Astrocyte of the spinal cord (primary cell): ENCODE results near the gene ATP5PB.

Experiments
- DNase-seq: peaks from one replicate; pipeline ENCODE4 v3.0.0; 2011; ENCODE audit warnings: low read depth, low spot score
- H3K4me3 ChIP-seq: 2 replicates; pipeline ENCODE4 v1.5.1; 2011; ENCODE audit warnings: low read depth, mild to moderate bottlenecking, low read length, moderate library complexity
- in situ Hi-C: cut with HindIII; loops from 2 replicates; pipeline ENCODE4 v1.10.0; 2017; ENCODE audit warnings: low sequenced_read_pairs
- TF ChIP-seq, protein P1 (sequence below): IDR thresholded peaks from 2 replicates; pipeline ENCODE4 v1.5.1; 2012; ENCODE audit warnings: low read depth, mild to moderate bottlenecking, low read length, inconsistent platforms

The ATP5PB gene, protein sequence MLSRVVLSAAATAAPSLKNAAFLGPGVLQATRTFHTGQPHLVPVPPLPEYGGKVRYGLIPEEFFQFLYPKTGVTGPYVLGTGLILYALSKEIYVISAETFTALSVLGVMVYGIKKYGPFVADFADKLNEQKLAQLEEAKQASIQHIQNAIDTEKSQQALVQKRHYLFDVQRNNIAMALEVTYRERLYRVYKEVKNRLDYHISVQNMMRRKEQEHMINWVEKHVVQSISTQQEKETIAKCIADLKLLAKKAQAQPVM

DNA sequence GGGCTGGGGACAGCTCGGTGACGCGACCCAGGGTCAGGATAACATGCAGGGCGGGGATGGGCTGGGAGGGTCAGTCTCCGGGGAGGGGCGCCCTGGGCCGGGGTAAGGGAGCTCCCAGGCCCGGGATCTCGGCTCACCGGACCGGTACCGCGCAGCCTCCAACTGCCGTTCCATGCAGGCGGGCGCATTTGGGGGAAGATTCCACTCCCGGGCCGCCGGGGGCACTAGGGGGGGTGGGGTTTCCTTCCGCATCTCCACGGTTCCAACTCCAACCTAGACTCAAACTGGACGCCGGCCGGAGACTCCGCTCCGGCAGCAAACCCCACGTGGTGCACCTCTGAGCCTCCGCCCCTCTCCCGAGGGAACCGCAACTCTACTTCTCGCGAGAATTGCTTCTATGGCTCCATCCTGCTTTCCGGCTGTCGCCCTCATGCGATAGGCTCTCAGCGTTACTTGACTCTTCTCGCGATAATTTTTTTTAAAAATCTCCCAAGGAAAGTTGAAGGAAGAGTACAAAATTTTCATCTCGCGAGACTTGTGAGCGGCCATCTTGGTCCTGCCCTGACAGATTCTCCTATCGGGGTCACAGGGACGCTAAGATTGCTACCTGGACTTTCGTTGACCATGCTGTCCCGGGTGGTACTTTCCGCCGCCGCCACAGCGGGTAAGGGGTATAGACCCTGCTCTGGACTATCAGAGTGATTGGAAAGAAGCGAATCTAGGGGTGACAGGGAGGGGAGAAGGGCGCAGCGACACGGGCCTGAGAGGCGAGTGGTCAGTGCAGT is at the start of gene ATP5PB, which contains the start of gene WDR77:
Gene ATP5PB, plus strand, starts transcription at position 547 of the 785 bp plus-strand sequence. Its CDS starts 78 bp downstream, at position 625.
Gene WDR77, minus strand, starts transcription at position 339 of the 785 bp plus-strand sequence. Its CDS starts 87 bp downstream, at position 252.
- DNase-seq, result peak; percentile 99
- TF ChIP-seq, protein P1, sequence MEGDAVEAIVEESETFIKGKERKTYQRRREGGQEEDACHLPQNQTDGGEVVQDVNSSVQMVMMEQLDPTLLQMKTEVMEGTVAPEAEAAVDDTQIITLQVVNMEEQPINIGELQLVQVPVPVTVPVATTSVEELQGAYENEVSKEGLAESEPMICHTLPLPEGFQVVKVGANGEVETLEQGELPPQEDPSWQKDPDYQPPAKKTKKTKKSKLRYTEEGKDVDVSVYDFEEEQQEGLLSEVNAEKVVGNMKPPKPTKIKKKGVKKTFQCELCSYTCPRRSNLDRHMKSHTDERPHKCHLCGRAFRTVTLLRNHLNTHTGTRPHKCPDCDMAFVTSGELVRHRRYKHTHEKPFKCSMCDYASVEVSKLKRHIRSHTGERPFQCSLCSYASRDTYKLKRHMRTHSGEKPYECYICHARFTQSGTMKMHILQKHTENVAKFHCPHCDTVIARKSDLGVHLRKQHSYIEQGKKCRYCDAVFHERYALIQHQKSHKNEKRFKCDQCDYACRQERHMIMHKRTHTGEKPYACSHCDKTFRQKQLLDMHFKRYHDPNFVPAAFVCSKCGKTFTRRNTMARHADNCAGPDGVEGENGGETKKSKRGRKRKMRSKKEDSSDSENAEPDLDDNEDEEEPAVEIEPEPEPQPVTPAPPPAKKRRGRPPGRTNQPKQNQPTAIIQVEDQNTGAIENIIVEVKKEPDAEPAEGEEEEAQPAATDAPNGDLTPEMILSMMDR, result no peak
- in situ Hi-C loops, result no loop called here
- peak within 1 kb of the TSS; percentile 99 for H3K4me3 ChIP-seq

DNA sequence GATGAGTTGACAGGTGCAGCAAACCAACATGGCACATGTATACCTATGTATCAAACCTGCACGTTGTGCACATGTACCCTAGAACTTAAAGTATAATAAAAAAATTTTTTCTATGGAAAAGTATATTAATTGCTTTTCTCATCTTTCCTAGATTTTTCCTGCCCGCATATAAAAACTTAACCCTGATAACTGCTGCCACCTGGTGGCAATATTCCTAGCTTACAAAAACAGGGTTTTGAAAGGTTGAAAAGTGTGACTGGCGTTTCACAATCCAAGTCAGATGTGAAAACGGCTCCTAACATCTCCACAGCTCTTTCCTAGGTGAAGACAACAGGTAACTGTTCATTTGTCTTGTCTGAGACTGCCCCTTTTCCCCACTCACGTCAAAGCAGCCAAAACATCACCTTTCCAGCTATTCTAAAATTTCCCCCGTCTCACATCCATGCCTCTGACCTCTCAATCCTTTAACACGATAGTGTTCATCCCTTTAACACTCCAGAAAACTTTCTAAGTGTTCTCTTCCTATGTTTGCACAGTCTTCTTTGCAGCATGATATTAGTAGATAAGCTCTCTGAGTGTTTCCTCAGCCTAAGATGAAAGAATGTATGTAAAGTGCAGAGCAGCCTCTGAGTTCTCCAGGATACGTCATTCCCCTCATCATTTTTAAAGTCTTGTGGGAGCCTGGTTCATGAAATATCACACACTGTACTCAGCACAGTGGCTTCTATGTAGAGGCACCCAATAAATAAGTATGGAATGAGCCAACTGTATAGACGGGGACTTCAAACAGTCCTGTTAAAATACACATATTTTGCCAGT is 49.3 kb upstream of the ATP5PB start:
- H3K4me3 ChIP-seq, result no peak overlapping the region
- peak; percentile 47 for DNase-seq
- TF ChIP-seq, protein P1, result peak; percentile 62
- in situ Hi-C loops, result no loop called here

DNA sequence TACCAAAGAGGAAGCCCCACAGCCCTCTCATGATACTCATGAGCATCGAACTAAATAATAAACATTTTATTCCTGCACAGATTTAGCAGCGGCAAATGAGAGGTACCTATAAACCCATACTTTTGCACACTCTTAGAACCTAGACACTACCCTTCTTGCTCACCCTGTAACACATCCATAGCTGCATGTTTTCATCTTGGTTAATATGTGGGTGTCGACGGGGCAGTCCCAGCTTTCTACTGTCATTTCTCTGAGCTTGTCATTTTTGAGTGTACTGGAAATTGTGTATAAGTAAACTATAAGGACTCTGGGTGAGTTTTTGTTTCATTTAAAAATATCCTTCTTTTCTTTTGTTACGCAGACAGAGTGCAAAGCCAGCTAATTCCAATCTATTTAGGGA is 47.2 kb upstream of the ATP5PB start:
- in situ Hi-C loops, result no loop called here
- no peak overlapping the region for H3K4me3 ChIP-seq
- TF ChIP-seq, protein P1, result no peak
- no peak for DNase-seq

DNA sequence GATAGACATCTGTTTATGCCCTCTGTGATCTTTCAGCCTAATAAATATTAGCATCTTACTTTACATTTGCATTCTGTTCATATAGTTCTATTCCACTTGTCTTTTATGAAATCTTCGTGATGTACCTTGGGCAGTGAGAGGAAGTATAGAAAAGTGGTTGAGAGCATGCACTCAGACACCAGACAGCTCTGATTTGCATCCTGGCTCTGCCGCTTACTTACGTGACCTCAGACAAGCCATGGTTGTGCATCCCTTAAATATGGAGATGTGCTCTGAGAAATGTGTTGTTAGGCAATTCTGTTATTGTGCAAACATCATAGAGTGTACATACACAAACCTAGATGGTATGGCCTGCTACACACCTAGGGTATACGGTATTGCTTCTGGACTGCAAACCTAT is 44.7 kb upstream of the ATP5PB start:
- in situ Hi-C loops, result no loop called here
- no peak overlapping the region for H3K4me3 ChIP-seq
- DNase-seq, result no peak
- TF ChIP-seq, protein P1, result no peak

DNA sequence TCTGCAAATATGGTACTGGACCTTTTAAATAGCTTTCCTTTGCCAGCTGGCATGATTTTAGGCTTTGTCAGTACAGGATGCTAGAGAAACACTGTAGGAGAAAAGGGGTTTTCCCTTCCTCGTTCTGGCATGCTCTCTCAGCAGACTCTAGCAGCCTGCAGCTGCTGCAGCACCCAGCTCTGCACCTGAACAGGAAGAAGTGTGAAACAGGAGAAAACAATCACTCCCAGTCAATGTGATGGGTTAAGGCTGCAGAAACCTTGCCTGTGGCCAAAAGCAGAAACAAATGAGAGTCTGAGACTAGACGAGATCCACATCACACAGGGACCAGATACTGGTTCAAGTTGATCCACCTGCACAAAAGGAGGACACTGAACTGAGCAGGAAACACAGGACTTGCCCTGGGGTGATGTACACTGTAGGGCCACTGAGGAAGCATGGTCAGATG is 42.9 kb upstream of the ATP5PB start:
- in situ Hi-C loops, result no loop called here
- H3K4me3 ChIP-seq, result no peak overlapping the region
- TF ChIP-seq, protein P1, result no peak
- DNase-seq, result no peak

DNA sequence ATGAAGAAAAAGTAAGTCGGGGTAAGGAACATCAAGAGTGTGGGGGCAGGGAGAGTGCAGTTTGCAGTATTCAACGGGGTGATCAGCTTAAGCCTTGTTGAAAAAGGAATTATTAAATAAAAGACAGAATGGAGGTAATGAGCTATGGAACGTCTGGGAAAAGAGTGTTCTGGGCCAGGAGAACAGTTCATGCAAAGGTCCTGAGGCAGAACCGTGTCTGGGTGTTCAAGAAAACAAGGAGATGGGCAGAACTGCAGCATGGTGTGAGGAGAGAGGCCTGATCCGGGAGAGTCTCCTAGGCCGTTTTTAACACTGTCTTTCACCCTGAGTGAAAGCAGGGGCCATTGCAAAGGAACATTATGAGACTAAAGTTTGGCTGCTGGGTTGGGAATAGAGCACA is 42.0 kb upstream of the ATP5PB start:
- TF ChIP-seq, protein P1, result no peak
- in situ Hi-C loops, result no loop called here
- no peak overlapping the region for H3K4me3 ChIP-seq
- no peak for DNase-seq
